ENCODE measurements around the gene HOMER2. TPM values are rescaled to one million over a fixed set of nuclear protein-coding genes. Genes with fewer than 3 reads are reported as not detected.
A peak's percentile ranks its signal among the peaks of the same experiment; 100 is the strongest.

Gene HOMER2
- total and polyA plus RNA-seq, 2 experiments from 2014 or later: 24.4 to 54.5 TPM

GRCh38 chr15:82904574-82904973, 47.9 kb downstream of the HOMER2 start:
- H3K4me3 ChIP-seq: no peak overlapping the region
- no peak overlapping the region for H3K27ac ChIP-seq
- H3K27me3 ChIP-seq: no peaks in the 10 kb centered on the region
- no peaks in the 10 kb centered on the region for H3K9me3 ChIP-seq (ENCODE audit: low read depth)
- peaks cover 30% of the 10 kb centered on the region for H3K4me1 ChIP-seq (ENCODE audit: low read depth)
- no peak for DNase-seq (ENCODE audit: low read depth in 1 of 2, low spot score in 1 of 2)
- TF ChIP-seq CTCF (IDR thresholded peaks at IDR 0.05; ENCODE audit: low read depth, low read length): no peak
- no peaks in the 10 kb centered on the region for H3K36me3 ChIP-seq

DNA sequence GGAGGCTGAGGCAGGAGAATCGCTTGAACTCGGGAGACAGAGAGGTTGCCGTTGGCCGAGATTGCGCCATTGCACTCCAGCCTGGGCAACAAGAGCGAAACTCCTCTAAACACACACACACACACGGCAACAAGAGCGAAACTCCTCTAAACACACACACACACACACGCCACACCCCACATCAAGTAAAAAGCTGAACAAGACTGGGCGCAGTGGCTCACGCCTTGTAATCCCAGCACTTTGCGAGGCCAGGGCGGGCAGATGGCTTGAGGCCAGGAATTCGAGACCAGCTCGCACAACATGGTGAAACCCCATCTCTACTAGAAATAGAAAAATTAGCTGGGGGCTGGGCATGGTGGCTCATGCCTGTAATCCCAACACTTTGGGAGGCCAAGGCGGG, 49.0 kb downstream of the HOMER2 start:
- H3K27ac ChIP-seq: no peak overlapping the region
- TF ChIP-seq CTCF (IDR thresholded peaks at IDR 0.05; ENCODE audit: low read depth, low read length): no peak

GRCh38 chr15:82901114-82901805, 51.3 kb downstream of the HOMER2 start:
- H3K27ac ChIP-seq: peak overlapping the region; percentile 16
- H3K4me3 ChIP-seq: no peak overlapping the region
- no peak for DNase-seq (ENCODE audit: low read depth in 1 of 2, low spot score in 1 of 2)
- no peaks in the 10 kb centered on the region for H3K9me3 ChIP-seq (ENCODE audit: low read depth)
- H3K27me3 ChIP-seq: no peaks in the 10 kb centered on the region
- TF ChIP-seq CTCF (IDR thresholded peaks at IDR 0.05; ENCODE audit: low read depth, low read length): no peak
- H3K4me1 ChIP-seq (ENCODE audit: low read depth): peaks cover 30% of the 10 kb centered on the region
- no peaks in the 10 kb centered on the region for H3K36me3 ChIP-seq

More for the DNA sequence above, 49.0 kb downstream of the HOMER2 start:
- no peak for DNase-seq (ENCODE audit: low read depth in 1 of 2, low spot score in 1 of 2)
- Histone ChIP-seq H3K4me3 (no peak overlapping the region), H3K27me3 (no peaks in the 10 kb centered on the region), H3K36me3 (no peaks in the 10 kb centered on the region), H3K4me1 (ENCODE audit: low read depth) (peaks cover 30% of the 10 kb centered on the region), H3K9me3 (ENCODE audit: low read depth) (no peaks in the 10 kb centered on the region)

GRCh38 chr15:82900511-82901060, 51.9 kb downstream of the HOMER2 start:
- H3K27ac ChIP-seq: peak overlapping the region; percentile 16
- no peak for TF ChIP-seq CTCF (IDR thresholded peaks at IDR 0.05; ENCODE audit: low read depth, low read length)

DNA sequence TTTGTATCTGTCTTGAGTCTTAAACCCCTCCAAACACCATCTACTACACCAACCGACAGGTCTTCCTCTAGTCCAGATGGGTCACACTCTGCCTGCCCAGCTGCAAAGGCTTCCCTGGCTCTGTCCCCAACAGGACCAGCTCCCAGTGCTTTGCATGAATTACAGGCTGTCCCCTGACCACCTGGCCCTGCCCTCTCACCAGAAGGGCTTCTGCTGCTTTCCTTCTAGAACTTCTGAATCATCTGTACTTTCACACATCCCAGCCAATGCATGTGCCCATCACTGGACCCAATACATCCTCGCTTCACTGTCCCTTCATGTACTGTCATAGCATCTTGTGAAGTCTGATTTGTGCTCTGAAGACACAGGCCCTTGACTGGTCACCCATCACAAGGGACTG, 53.6 kb downstream of the HOMER2 start:
- no peaks in the 10 kb centered on the region for H3K36me3 ChIP-seq
- no peaks in the 10 kb centered on the region for H3K9me3 ChIP-seq (ENCODE audit: low read depth)
- no peak overlapping the region for H3K27ac ChIP-seq
- peaks cover 25% of the 10 kb centered on the region for H3K4me1 ChIP-seq (ENCODE audit: low read depth)
- H3K4me3 ChIP-seq: no peak overlapping the region
- no peak for DNase-seq (ENCODE audit: low read depth in 1 of 2, low spot score in 1 of 2)
- TF ChIP-seq CTCF (IDR thresholded peaks at IDR 0.05; ENCODE audit: low read depth, low read length): no peak
- H3K27me3 ChIP-seq: no peaks in the 10 kb centered on the region

More at GRCh38 chr15:82900511-82901060, 51.9 kb downstream of the HOMER2 start:
- Histone ChIP-seq H3K4me1 (ENCODE audit: low read depth) (peaks cover 30% of the 10 kb centered on the region), H3K9me3 (ENCODE audit: low read depth) (no peaks in the 10 kb centered on the region), H3K27me3 (no peaks in the 10 kb centered on the region), H3K4me3 (no peak overlapping the region), H3K36me3 (no peaks in the 10 kb centered on the region)
- DNase-seq (ENCODE audit: low read depth in 1 of 2, low spot score in 1 of 2): no peak
